ENCODE measurements around the gene HES1. TPM values are rescaled to one million over a fixed set of nuclear protein-coding genes. Genes with fewer than 3 reads are reported as not detected.

The HES1 gene
- total and polyA plus RNA-seq, 2 experiments from 2014 or later, result 42.7 to 60.8 TPM

DNA sequence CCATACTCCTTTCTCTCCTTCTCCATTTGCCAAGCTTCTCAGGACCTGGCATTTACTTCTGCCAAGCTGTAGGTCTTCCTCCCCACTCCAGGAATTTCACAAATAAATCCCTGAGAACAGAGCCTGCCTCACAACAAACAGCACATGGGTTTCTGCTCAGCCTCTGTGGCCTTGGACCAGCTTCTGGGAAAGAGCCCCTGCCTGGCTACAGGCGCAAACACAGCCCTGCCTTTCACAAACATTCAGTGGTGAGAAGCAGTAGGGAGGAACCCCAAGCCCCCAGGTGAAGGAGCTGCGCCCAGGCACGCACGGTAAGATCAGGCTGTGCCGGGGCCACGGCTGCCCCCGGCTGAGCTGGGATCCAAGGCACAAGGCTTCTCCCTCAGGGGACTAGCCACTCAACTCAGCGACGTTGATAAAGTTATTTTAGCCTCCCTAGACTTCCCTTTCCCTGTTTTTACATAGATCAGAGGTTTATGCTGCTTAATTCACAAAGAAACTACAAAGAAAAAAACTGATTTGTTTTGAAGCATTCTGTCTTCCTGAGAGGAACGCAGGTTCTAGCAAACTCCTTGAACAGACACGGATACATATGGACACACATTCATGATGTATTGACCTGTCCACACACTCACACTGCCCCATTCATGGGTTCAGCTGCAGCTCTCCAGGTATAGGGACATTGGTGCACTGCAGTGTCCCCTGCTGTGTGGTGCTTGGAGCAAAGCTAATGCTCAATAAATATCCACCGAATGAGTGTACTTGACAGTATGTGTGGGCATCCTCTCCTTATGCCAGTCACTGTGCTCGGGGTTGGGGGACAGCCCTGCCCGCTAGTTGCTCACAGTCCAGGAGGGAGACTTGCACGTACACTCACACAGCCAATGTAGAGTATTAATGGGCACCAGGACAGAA, 25.4 kb downstream of the HES1 start (continued):
- TF ChIP-seq, protein P1, sequence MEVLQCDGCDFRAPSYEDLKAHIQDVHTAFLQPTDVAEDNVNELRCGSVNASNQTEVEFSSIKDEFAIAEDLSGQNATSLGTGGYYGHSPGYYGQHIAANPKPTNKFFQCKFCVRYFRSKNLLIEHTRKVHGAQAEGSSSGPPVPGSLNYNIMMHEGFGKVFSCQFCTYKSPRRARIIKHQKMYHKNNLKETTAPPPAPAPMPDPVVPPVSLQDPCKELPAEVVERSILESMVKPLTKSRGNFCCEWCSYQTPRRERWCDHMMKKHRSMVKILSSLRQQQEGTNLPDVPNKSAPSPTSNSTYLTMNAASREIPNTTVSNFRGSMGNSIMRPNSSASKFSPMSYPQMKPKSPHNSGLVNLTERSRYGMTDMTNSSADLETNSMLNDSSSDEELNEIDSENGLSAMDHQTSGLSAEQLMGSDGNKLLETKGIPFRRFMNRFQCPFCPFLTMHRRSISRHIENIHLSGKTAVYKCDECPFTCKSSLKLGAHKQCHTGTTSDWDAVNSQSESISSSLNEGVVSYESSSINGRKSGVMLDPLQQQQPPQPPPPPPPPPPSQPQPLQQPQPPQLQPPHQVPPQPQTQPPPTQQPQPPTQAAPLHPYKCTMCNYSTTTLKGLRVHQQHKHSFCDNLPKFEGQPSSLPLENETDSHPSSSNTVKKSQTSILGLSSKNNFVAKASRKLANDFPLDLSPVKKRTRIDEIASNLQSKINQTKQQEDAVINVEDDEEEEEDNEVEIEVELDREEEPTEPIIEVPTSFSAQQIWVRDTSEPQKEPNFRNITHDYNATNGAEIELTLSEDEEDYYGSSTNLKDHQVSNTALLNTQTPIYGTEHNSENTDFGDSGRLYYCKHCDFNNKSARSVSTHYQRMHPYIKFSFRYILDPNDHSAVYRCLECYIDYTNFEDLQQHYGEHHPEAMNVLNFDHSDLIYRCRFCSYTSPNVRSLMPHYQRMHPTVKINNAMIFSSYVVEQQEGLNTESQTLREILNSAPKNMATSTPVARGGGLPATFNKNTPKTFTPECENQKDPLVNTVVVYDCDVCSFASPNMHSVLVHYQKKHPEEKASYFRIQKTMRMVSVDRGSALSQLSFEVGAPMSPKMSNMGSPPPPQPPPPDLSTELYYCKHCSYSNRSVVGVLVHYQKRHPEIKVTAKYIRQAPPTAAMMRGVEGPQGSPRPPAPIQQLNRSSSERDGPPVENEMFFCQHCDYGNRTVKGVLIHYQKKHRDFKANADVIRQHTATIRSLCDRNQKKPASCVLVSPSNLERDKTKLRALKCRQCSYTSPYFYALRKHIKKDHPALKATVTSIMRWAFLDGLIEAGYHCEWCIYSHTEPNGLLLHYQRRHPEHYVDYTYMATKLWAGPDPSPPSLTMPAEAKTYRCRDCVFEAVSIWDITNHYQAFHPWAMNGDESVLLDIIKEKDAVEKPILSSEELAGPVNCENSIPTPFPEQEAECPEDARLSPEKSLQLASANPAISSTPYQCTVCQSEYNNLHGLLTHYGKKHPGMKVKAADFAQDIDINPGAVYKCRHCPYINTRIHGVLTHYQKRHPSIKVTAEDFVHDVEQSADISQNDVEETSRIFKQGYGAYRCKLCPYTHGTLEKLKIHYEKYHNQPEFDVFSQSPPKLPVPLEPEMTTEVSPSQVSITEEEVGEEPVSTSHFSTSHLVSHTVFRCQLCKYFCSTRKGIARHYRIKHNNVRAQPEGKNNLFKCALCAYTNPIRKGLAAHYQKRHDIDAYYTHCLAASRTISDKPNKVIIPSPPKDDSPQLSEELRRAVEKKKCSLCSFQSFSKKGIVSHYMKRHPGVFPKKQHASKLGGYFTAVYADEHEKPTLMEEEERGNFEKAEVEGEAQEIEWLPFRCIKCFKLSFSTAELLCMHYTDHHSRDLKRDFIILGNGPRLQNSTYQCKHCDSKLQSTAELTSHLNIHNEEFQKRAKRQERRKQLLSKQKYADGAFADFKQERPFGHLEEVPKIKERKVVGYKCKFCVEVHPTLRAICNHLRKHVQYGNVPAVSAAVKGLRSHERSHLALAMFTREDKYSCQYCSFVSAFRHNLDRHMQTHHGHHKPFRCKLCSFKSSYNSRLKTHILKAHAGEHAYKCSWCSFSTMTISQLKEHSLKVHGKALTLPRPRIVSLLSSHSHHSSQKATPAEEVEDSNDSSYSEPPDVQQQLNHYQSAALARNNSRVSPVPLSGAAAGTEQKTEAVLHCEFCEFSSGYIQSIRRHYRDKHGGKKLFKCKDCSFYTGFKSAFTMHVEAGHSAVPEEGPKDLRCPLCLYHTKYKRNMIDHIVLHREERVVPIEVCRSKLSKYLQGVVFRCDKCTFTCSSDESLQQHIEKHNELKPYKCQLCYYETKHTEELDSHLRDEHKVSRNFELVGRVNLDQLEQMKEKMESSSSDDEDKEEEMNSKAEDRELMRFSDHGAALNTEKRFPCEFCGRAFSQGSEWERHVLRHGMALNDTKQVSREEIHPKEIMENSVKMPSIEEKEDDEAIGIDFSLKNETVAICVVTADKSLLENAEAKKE (CRISPR knock-in tag; IDR thresholded peaks at IDR 0.05), result no peak
- TF ChIP-seq ZNF331 (CRISPR knock-in tag; IDR thresholded peaks at IDR 0.05; ENCODE audit: low read depth) (no peak), CREB1 (CRISPR knock-in tag; IDR thresholded peaks at IDR 0.05; ENCODE audit: low read depth) (no peak), NANOG (IDR thresholded peaks at IDR 0.05; ENCODE audit: borderline replicate concordance) (no peak), STAT1 (IDR thresholded peaks at IDR 0.05; ENCODE audit: unreplicated experiment) (no peak)

DNA sequence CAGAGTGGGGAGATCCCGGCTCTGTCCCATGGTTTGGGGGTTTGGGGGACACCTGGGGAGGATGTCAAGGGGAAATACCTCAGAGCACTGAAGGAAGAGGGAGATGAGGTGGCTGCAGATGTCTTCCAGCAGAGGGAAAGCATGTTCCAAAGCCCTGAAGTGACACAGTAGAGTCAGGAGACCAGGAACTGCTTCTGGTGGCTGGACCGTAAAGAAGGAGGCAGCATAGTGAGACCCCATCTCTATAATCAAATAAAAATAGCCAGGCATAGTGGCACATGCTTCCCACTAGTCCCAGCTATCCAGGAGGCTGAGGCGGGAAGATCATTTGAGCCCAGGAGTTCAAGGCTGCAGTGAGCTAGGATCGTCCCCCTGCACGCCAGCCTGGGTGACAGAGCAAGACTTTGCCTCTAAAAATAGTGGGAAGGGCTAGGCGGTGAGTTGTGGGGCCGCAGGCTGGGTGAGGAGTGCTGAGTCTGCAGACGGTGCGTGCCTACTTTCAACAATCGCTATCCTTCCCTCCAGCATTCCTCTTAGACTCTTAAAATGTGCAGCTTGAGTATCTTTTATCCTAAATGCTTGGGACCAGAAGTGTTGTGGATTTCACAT, 26.2 kb downstream of the HES1 start:
- ATAC-seq (peak; percentile 16; the same call in 2 of the 3 replicates), DNase-seq (ENCODE audit: low spot score) (no peak)
- H3K9me3 Mint-ChIP-seq, result no peaks in the 10 kb centered on the region
- H3K36me3 Mint-ChIP-seq (ENCODE audit: low read depth), result no peaks in the 10 kb centered on the region
- H3K4me1 ChIP-seq (ENCODE audit: insufficient read depth), result peaks cover 15% of the 10 kb centered on the region
- H3K4me2 ChIP-seq, result no peak overlapping the region
- H3K9me2 ChIP-seq (ENCODE audit: insufficient read depth), result no peaks in the 10 kb centered on the region
- no peaks in the 10 kb centered on the region for H3F3A ChIP-seq (replicated peaks; ENCODE audit: low read depth)
- H3K79me2 ChIP-seq (replicated peaks; ENCODE audit: insufficient read depth), result no peaks in the 10 kb centered on the region
- H3K27me3 Mint-ChIP-seq (ENCODE audit: insufficient read depth, low read depth, poor library complexity), result peaks cover 8% of the 10 kb centered on the region
- H3K4me3 ChIP-seq, result no peak overlapping the region
- H3K4me1 Mint-ChIP-seq, result peaks cover 48% of the 10 kb centered on the region
- no peak overlapping the region for H3K27ac Mint-ChIP-seq
- no peak overlapping the region for H3K4me3 Mint-ChIP-seq
- H4K20me1 ChIP-seq (replicated peaks; ENCODE audit: insufficient read depth), result no peaks in the 10 kb centered on the region
- H2AFZ ChIP-seq, result no peak overlapping the region
- no peaks in the 10 kb centered on the region for H3K27me3 ChIP-seq (ENCODE audit: insufficient read depth)
- no peaks in the 10 kb centered on the region for H3K36me3 ChIP-seq (ENCODE audit: insufficient read depth)
- no peak overlapping the region for H3K27ac ChIP-seq (ENCODE audit: low read depth)
- TF ChIP-seq, protein P2, sequence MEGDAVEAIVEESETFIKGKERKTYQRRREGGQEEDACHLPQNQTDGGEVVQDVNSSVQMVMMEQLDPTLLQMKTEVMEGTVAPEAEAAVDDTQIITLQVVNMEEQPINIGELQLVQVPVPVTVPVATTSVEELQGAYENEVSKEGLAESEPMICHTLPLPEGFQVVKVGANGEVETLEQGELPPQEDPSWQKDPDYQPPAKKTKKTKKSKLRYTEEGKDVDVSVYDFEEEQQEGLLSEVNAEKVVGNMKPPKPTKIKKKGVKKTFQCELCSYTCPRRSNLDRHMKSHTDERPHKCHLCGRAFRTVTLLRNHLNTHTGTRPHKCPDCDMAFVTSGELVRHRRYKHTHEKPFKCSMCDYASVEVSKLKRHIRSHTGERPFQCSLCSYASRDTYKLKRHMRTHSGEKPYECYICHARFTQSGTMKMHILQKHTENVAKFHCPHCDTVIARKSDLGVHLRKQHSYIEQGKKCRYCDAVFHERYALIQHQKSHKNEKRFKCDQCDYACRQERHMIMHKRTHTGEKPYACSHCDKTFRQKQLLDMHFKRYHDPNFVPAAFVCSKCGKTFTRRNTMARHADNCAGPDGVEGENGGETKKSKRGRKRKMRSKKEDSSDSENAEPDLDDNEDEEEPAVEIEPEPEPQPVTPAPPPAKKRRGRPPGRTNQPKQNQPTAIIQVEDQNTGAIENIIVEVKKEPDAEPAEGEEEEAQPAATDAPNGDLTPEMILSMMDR (conservative IDR thresholded peaks at IDR 0.05; ENCODE audit: low read depth in 2 of 2), result no peak
- TF ChIP-seq, protein P3, sequence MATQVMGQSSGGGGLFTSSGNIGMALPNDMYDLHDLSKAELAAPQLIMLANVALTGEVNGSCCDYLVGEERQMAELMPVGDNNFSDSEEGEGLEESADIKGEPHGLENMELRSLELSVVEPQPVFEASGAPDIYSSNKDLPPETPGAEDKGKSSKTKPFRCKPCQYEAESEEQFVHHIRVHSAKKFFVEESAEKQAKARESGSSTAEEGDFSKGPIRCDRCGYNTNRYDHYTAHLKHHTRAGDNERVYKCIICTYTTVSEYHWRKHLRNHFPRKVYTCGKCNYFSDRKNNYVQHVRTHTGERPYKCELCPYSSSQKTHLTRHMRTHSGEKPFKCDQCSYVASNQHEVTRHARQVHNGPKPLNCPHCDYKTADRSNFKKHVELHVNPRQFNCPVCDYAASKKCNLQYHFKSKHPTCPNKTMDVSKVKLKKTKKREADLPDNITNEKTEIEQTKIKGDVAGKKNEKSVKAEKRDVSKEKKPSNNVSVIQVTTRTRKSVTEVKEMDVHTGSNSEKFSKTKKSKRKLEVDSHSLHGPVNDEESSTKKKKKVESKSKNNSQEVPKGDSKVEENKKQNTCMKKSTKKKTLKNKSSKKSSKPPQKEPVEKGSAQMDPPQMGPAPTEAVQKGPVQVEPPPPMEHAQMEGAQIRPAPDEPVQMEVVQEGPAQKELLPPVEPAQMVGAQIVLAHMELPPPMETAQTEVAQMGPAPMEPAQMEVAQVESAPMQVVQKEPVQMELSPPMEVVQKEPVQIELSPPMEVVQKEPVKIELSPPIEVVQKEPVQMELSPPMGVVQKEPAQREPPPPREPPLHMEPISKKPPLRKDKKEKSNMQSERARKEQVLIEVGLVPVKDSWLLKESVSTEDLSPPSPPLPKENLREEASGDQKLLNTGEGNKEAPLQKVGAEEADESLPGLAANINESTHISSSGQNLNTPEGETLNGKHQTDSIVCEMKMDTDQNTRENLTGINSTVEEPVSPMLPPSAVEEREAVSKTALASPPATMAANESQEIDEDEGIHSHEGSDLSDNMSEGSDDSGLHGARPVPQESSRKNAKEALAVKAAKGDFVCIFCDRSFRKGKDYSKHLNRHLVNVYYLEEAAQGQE (IDR thresholded peaks at IDR 0.05; ENCODE audit: unreplicated experiment), result no peak
- TF ChIP-seq, protein P4, sequence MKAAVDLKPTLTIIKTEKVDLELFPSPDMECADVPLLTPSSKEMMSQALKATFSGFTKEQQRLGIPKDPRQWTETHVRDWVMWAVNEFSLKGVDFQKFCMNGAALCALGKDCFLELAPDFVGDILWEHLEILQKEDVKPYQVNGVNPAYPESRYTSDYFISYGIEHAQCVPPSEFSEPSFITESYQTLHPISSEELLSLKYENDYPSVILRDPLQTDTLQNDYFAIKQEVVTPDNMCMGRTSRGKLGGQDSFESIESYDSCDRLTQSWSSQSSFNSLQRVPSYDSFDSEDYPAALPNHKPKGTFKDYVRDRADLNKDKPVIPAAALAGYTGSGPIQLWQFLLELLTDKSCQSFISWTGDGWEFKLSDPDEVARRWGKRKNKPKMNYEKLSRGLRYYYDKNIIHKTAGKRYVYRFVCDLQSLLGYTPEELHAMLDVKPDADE (IDR thresholded peaks at IDR 0.05), result no peak
- no peak for TF ChIP-seq ZNF331 (CRISPR knock-in tag; IDR thresholded peaks at IDR 0.05; ENCODE audit: low read depth)
- TF ChIP-seq POLR2AphosphoS5 (IDR thresholded peaks at IDR 0.05; ENCODE audit: low read depth), result no peak
- no peak for TF ChIP-seq STAT1 (IDR thresholded peaks at IDR 0.05; ENCODE audit: unreplicated experiment)
- TF ChIP-seq JUNB (IDR thresholded peaks at IDR 0.05; ENCODE audit: unreplicated experiment), result no peak
- no peak for TF ChIP-seq NANOG (IDR thresholded peaks at IDR 0.05; ENCODE audit: borderline replicate concordance)
